ENCODE data around the gene SH3D21. TPM values are rescaled to one million over a fixed set of nuclear protein-coding genes. Genes with fewer than 3 reads are reported as not detected.
A peak's percentile ranks its signal among the peaks of the same experiment; 100 is the strongest.

SH3D21 gene
- total and polyA plus RNA-seq, 4 donors = 9.0 to 16.6 (median 11.7) TPM

DNA sequence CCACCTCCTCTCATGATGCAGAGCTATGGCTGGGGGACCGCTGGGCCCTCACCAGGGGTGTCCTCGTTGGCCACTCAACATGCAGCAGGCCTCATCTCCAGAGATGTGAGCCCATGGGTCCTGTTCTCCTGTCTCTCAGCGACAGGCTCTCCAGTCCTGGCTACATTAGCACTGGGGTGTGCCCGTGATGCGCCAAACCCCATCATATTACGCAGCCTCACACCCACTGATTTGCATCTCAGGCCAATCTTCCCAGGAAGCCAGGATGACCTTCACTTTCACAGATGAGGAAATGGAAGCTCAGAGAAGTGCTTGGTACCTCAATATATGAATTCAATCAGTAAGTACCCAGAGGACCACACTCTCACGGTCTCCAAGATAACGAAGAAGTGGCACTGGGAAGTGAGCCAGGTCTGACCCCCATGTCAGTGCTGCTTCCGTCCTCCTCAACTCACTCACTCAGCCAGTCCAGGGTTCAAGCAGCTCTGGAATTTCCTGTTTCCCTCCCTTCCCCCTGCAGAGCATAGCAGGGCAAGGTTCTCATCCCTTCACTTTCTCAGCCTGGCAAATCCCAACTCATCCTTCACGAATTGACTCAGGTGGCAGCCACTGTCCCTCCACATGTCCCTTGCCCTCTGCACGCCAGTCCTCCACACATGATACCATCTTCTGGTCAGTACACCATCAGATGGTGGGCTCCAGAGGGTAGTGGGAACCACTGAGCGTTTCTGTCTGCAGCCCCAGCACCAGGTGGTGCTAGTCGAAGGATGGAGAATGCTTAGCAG is 46.1 kb downstream of the SH3D21 start:
- TF ChIP-seq, protein P1, sequence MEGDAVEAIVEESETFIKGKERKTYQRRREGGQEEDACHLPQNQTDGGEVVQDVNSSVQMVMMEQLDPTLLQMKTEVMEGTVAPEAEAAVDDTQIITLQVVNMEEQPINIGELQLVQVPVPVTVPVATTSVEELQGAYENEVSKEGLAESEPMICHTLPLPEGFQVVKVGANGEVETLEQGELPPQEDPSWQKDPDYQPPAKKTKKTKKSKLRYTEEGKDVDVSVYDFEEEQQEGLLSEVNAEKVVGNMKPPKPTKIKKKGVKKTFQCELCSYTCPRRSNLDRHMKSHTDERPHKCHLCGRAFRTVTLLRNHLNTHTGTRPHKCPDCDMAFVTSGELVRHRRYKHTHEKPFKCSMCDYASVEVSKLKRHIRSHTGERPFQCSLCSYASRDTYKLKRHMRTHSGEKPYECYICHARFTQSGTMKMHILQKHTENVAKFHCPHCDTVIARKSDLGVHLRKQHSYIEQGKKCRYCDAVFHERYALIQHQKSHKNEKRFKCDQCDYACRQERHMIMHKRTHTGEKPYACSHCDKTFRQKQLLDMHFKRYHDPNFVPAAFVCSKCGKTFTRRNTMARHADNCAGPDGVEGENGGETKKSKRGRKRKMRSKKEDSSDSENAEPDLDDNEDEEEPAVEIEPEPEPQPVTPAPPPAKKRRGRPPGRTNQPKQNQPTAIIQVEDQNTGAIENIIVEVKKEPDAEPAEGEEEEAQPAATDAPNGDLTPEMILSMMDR (IDR thresholded peaks at IDR 0.05; ENCODE audit: control extremely low read depth, extremely low read depth) = no peak
- Histone ChIP-seq H3K4me3 (no peak overlapping the region), H3K4me1 (ENCODE audit: control insufficient read depth in 5 of 5, insufficient read depth in 5 of 5, low read length in 5 of 5) (peaks cover 0 to 37% (median 10%) of the 10 kb centered on the region in 5 donors), H3K9ac (ENCODE audit: insufficient read depth in 1 of 2, low read length in 2 of 2) (no peak overlapping the region), H3K27me3 (ENCODE audit: control insufficient read depth in 3 of 3, insufficient read depth in 3 of 3, low read length in 2 of 3) (no peaks in the 10 kb centered on the region), H3K27ac (ENCODE audit: low read depth in 1 of 2, low read length in 1 of 2) (peak overlapping the region in 1 of 2 donors; percentile 27), H3K9me3 (ENCODE audit: control insufficient read depth in 4 of 4, insufficient read depth in 3 of 4, low read length in 3 of 4) (no peaks in the 10 kb centered on the region), H3K36me3 (ENCODE audit: control insufficient read depth in 4 of 4, insufficient read depth in 4 of 4, low read length in 4 of 4) (peaks cover 6 to 48% (median 16%) of the 10 kb centered on the region in 4 donors)
- ATAC-seq (ENCODE audit: insufficient read depth, low FRiP score) (no peak), DNase-seq (peak; percentile 34 to 83 (median 63))
- 77 to 89% methylated on average over 13 of the region's 13 CpGs for WGBS, 2 donors

DNA sequence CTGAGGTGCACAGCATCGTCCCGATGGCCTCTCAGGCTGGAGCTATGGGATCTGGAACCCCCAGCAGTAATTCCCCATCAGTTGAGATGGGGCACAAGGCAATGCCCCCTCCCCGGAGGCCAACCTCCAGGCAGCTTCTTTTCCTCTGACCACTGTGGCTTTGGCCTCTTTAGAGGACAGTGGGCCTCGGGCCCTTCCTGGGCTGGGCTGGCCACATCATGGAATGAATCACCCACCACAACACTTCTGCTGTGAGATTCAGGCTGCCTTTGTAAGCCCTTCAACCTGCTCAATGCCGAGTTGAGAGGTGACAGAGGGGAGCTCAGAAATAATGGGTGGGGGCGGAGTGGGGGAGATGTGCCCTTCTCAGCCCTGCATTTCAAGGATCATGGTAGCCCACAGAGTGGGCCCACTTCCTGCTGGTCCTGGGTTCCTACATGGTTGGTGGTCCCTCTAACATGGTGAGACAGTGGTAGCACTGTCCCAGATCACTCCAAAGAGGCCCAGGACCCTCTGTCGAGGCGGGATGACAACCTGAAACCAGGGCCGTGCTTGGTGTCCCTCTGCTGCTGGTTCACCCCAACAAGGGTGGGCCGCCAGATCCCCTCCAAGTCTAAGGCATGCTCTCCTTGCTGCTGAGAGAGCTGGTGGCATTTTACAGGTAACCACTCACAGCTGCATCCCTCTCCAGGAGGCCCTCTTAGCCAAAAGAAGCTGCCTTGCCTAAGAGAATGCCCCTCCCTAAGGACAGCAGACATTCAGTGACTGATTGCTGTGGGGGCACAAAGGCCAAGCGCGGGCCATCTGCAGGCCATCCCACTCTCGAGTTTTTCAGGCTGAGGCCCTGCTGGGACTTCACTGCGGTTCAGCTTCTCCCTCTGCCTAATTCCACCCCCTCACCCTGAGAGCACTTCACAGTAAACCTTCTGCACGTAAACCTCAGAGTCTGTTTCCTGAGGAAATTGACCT is 47.0 kb downstream of the SH3D21 start:
- TF ChIP-seq, protein P1 (IDR thresholded peaks at IDR 0.05; ENCODE audit: control extremely low read depth, extremely low read depth) = no peak
- Histone ChIP-seq H3K9ac (ENCODE audit: insufficient read depth in 1 of 2, low read length in 2 of 2) (no peak overlapping the region), H3K4me1 (ENCODE audit: control insufficient read depth in 5 of 5, insufficient read depth in 5 of 5, low read length in 5 of 5) (peaks cover 0 to 37% (median 10%) of the 10 kb centered on the region in 5 donors), H3K9me3 (ENCODE audit: control insufficient read depth in 4 of 4, insufficient read depth in 3 of 4, low read length in 3 of 4) (no peaks in the 10 kb centered on the region), H3K27ac (ENCODE audit: low read depth in 1 of 2, low read length in 1 of 2) (no peak overlapping the region), H3K36me3 (ENCODE audit: control insufficient read depth in 4 of 4, insufficient read depth in 4 of 4, low read length in 4 of 4) (peaks cover 3 to 49% (median 16%) of the 10 kb centered on the region in 4 donors), H3K27me3 (ENCODE audit: control insufficient read depth in 3 of 3, insufficient read depth in 3 of 3, low read length in 2 of 3) (no peaks in the 10 kb centered on the region), H3K4me3 (no peak overlapping the region)
- DNase-seq (no peak), ATAC-seq (ENCODE audit: insufficient read depth, low FRiP score) (no peak)
- WGBS, 2 donors = 83 to 84% methylated on average over 15 of the region's 15 CpGs

GRCh38 chr1:36354486-36354885 is 48.3 kb downstream of the SH3D21 start:
- TF ChIP-seq, protein P1 (IDR thresholded peaks at IDR 0.05; ENCODE audit: control extremely low read depth, extremely low read depth) = no peak
- no peak for ATAC-seq (ENCODE audit: insufficient read depth, low FRiP score)
- Histone ChIP-seq H3K9me3 (ENCODE audit: control insufficient read depth in 4 of 4, insufficient read depth in 3 of 4, low read length in 3 of 4) (no peaks in the 10 kb centered on the region), H3K27ac (ENCODE audit: low read depth in 1 of 2, low read length in 1 of 2) (no peak overlapping the region), H3K4me1 (ENCODE audit: control insufficient read depth in 5 of 5, insufficient read depth in 5 of 5, low read length in 5 of 5) (peaks cover 0 to 37% (median 10%) of the 10 kb centered on the region in 5 donors), H3K27me3 (ENCODE audit: control insufficient read depth in 3 of 3, insufficient read depth in 3 of 3, low read length in 2 of 3) (no peaks in the 10 kb centered on the region), H3K9ac (ENCODE audit: insufficient read depth in 1 of 2, low read length in 2 of 2) (no peak overlapping the region), H3K4me3 (no peak overlapping the region), H3K36me3 (ENCODE audit: control insufficient read depth in 4 of 4, insufficient read depth in 4 of 4, low read length in 4 of 4) (peaks cover 3 to 51% (median 14%) of the 10 kb centered on the region in 4 donors)
- 96 to 97% methylated on average over 11 of the region's 11 CpGs for WGBS, 2 donors
- DNase-seq = no peak

All from lung (tissue), 12 donors.